Activated CD8-positive, alpha-beta memory T cell treated with anti-CD3 and anti-CD28 coated beads, Interleukin-2, amount 50 U/mL, for 1 hour (primary cell): Measurements from ENCODE around the gene ITFG1.
"Not testable (repeated sequence)": the region's sequence is repeated elsewhere in the genome, so short reads cannot be mapped to it uniquely, and the experiment has no call there.

Experiments
- DNase-seq: peaks from one replicate; pipeline ENCODE4 v3.0.0-alpha.2; 2020; ENCODE audit errors: extremely low read depth

ITFG1 gene

DNA sequence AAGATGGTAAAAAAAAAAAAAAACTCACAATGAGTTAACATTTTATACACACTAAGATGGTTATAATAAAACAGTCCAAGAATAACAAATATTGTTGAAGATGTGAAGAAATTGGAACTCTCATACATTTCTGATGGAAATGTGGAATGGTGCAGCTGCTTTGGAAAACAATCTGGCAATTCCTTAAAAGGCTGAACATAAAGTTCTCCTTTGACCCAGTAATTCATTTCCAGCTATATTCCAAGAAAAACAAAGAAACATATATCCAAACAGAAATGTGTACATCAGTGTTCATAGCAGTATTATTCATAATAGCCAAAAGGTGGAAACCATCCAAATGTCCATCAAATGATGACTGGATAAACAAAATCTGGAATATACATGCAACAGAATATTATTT, 219.8 kb downstream of the ITFG1 start:
- no peak for DNase-seq

DNA sequence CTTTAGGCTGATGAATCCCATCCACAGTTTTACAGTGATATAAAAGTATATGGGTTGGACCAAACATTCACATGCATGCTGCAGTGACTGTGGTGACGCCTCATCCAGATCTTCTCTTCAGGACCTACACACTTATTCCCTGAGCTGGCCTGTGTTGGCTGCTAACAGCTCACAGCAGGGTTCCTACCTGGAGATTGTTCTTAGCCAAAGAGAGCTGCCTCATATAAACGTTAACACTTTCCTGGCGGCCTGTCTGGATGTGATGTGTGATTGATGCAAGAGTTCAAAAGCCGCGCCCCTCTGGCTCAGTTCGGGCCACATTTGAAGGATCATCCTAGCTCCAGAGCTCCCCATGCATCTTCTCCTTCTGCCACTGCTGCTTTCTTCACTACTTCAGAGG, 224.1 kb downstream of the ITFG1 start:
- no peak for DNase-seq

DNA sequence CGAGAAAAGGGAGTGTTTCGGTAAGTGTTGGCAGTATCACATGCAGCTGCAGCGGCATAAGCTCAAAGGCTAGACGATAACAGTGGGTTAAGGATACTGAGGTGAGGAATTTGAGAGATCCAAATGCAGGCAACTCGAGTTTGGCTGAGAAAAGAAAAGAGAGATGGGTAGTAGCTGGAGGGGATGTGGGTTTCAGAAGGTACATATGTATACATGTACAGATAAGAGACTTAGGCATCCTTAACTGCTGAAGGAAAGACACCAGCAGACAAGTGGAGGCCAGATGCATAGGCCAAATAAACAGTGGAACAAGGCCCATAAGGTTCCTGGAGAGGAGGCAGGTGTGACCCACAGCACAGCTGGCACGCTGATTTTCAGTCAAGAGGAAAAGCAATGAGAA, 230.6 kb downstream of the ITFG1 start:
- DNase-seq = no peak

- no peak for DNase-seq
These were observed 231.5 kb downstream of the ITFG1 start for GRCh38 chr16:47229053-47230050.

DNA sequence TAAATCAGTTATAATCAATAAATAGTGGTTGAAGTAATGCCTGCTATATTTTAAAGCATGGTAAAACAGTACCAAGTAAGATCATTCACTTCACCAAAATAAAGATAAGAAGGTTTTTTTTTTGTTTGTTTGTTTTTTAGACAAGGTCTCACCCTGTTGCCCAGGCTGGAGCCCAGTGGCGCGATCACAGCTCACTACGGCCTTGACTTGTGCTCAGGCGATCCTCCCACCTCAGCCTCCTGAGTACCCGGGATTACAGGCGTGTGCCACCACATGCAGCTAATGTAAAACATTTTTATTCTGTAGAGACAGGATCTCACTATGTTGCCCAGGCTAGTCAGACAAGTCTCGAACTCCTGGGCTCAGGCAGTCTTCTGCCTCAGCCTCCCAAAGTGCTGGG, 232.6 kb downstream of the ITFG1 start:
- DNase-seq = no peak

- DNase-seq = no peak
These were observed 247.0 kb downstream of the ITFG1 start for GRCh38 chr16:47213761-47214440.

DNA sequence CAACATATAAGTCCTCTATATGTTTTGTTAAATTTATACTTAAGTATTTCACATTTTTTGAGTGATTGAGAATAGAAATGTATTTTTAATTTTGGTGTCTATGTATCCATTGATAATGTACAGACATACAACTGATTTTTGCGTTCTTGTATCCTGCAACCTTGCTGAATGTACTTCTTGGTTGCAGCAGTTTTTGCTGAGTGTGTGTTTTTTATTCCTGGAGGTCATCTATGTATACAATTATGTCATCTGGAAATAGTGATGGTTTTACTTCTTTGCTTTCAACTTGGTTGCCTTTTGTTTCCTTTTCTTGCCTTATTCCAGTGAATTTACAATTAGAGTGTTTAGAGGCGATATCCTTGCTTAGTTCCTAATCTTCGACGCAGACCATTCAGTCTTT, 249.6 kb downstream of the ITFG1 start:
- DNase-seq = no peak

DNA sequence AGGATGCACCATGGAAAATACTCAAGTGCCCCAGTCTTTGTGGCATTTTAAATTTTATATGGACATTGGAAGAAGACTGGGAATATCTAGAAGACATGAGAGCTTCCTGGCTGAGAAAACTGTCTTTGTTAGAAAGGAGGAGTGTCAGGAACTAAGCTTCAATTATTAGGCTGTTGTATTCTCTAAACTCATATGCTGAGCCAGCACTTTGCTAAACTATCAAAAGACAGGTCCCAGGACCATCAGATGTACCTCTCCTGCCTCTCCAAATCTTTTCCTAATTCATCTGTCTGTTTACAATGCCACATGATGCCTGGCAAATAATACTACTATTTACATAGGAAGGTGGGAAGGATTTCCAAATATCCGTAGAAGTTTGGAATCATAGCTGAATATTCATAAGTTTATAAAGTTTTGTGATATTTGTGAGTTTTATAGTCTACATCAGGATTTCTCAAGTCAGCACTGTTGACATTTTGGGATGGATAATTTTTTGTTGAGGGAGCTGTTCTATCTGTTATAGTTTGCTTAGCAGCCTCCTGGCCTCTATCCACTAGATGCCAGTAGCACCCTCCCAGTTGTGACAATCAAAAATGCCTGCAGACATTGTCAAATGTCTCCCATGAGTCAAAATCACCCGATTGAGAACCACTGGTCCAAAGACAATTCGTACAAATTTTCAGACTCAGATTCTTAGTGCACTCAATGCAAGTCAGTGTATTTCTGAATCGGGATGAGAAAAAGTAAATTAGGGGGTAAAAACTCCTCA, 255.9 kb downstream of the ITFG1 start:
- no peak for DNase-seq

DNA sequence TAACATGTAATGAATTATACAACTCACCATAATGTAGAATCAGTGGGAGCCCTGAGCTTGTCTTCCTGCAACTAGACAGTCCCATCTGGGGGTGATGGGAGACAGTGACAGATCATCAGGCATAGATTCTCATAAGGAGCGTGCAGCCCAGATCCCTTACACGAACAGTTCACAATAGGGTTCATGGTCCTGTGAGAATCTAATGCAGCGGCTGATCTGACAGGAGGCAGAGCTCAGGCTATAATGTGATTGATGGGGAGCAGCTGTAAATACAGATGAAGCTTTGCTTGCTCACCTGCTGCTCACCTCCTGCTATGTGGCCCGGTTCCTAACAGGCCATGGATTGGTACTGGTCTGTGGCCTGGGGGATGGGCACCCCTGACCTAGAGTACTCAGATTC, 257.4 kb downstream of the ITFG1 start:
- DNase-seq = not testable (repeated sequence)

GRCh38 chr16:47198180-47198575, 262.7 kb downstream of the ITFG1 start:
- no peak for DNase-seq

DNA sequence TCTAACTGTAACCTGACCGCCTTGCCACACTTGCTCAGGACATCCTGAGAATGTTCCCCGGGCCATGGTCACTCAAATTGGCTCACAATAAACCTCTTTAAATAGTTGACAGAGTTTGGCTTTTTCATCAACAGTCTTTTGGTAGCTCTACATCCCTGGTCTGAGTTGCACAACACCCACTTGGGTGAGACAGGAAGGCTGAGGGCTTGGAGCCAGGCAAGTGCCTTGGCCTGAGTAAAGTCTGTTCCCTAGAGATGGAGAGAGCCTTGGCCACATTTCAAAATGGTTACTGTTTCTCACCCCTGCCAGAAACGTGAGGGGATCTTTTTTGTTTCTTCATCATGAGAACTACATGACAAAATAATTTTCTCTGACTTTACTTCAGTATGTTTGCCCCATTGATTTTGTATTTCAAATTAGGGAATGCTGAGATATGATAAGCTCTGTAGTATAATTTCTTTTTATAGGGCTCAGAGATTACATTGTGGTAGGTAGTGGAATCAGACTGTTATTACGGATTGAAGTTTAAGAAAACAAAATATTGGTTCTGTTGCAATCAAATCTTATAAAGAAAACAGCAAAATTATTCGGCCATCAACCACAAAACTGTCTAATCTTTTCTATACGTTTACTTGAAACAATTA, 263.2 kb downstream of the ITFG1 start:
- no peak for DNase-seq

DNA sequence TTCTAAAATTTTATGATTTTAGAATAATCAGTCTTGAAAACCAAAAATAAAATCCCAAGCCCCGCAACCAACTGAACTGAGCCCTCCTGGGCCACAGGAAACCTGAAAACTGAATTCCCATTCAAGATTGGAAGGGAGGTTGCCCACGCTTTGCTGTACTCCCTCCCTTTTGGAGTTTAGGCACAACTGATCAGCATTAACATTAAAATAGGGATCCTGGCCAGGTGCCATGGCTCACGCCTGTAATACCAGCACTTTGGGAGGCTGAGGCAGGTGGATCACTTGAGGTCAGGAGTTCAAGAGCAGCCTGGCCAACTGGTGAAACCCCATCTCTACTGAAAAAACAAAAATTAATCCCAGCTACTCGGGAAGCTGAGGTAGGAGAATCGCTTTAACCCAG, 264.4 kb downstream of the ITFG1 start:
- DNase-seq = no peak

DNA sequence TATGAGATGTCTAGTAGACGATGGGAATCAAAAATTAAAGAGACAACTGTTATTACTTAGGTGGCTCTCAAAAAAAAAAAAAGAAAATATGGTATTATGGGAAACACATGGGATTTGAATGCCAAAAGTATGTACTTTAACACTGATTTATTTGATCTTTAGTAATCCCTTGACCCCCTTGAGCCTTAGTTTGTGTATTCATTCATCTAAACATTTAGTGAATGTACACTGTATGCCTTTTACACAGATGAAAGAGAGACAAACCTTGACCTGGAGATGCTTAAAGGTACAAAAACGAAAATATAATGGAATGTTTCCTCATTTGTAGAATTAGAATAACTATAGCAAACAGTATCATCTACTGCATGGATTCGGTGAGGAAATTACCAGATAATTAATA, 278.5 kb downstream of the ITFG1 start:
- no peak for DNase-seq

DNA sequence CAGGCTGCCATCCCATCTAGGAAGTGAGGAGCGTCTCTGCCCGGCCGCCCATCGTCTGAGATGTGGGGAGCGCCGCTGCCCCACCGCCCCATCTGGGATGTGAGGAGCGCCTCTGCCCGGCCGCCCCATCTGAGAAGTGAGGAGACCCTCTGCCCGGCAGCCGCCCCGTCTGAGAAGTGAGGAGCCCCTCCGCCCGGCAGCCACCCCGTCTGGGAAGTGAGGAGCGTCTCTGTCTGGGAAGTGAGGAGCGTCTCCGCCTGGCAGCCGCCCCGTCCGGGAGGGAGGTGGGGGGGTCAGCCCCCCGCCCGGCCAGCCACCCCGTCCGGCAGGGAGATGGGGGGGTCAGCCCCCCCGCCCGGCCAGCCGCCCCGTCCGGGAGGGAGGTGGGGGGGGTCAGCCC, 279.8 kb downstream of the ITFG1 start:
- not testable (repeated sequence) for DNase-seq

- no peak for DNase-seq
These were observed 280.8 kb downstream of the ITFG1 start for GRCh38 chr16:47180073-47180472.

DNA sequence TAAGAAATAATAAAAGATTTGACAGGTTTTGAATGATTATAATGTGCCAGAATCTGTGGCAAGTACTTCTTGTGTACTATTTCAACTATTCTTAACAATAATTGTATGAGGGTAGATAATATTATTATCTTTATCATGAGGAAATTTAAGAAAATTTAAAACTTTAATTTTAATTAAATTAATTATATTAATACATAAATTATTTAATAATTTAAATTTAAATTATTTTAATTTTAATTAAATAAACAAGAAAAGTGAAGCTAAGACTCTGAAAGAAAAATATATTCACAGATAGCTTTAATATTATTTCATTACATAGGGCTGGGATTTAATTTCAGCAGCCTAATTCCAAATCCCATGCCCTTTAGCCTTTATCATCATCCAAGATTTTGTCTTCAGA, 285.7 kb downstream of the ITFG1 start:
- DNase-seq = no peak

DNA sequence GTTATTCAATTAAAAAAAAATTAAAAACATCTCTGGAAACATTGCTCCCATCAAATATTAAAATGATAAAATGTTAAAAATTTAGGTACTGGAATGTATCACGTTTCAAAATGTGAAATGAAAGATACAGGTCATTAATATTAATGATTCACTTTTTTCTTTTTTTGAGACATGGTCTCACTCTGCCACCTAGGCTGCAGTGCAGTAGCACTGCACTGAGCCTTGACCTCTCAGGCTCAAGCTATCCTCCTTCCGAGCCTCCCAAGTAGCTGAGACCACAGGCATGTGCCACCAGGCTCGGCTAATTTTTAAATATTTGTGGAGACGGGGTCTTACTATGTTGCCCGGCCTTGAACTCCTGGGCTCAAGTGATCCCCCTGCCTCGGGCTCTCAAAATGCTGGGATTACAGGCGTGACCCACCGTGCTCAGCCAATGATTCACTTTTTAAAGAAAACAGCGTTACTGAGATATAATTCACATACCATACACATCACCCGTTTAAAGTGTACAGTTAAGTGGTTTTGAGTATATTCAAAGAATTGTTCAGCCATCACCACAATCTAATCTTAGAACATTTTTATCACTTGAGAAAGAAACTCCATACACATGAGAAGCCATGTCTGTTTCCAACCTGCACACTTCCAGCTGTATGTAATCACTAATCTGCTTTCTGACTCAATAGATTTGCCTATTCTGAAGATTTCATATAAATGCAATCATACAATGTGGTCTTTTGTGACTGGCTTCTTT, 298.0 kb downstream of the ITFG1 start:
- no peak for DNase-seq

- DNase-seq = no peak
These were observed 299.4 kb downstream of the ITFG1 start for GRCh38 chr16:47161464-47161863.

DNA sequence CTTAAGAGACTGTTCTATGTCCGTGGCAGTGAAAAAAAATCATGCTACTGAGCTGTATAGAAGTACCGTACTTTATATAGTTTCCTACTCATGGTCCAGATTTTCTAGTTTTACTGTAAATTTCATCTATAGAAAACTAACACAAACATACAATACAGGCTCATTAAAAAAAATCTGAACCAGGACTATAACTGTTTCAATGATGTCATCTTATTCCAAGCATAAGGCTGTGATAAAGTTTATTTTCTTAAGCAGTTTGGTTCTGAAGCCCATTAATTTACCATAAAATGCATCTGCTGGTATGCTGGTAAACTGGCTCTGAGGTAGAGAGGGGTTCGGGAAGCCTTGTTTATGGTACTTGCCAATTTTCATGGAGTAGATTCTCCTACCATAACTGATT, 300.4 kb downstream of the ITFG1 start:
- no peak for DNase-seq

GRCh38 chr16:47158992-47159391, 301.9 kb downstream of the ITFG1 start:
- no peak for DNase-seq

DNA sequence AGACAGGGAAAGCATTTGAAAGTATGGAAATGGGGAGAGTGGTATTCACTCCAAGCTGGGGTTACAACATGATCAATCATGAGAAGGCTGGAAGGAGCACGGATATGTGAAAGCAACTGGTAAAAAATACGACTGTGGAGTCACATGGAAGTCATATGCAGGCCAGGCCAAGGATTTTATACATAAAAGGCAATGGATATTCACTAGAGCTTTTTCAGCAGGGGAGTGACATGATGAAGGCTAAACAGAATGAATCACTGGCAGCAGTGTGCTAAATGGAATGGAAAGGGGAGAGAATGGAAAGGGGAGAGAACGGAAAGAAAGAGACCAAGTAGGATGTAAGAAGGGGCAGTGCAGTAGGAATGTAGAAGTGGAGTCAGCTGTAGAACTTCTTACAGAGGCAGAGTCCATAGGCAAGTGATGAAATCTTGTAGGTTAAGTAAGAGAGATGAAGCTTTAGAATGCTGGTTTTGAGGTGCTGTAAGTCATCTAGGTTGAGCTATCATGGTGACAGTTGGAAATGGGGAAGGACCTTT, 304.1 kb downstream of the ITFG1 start:
- DNase-seq = no peak
